WTC11 (cell line): ENCODE data around the gene ACTG2.

ENCODE experiments used
- CREB1 ChIP-seq: sonication (generic); formaldehyde crosslinking; IDR thresholded peaks from 2 replicates; pipeline ENCODE4 v1.8.0; 2023; ENCODE audit warnings: mild to moderate bottlenecking, missing genetic modification reagents
- CTCF ChIP-seq: fragments of 200-600 bp; IDR thresholded peaks from 2 replicates; pipeline ENCODE4 v1.8.0; 2022; ENCODE audit warnings: antibody characterized with exemption
- GABPB1 ChIP-seq: sonication (generic); formaldehyde crosslinking; IDR thresholded peaks from 2 replicates; pipeline ENCODE4 v1.8.1; 2023; ENCODE audit warnings: mild to moderate bottlenecking, missing genetic modification reagents
- GRHL2 ChIP-seq: fragments of 250-450 bp; sonication (Bioruptor Pico); IDR thresholded peaks from 2 replicates; pipeline ENCODE4 v1.8.0; 2022; ENCODE audit warnings: mild to moderate bottlenecking, moderate library complexity; ENCODE audit not compliant: insufficient replicate concordance, severe bottlenecking
- KAT7 ChIP-seq: sonication (generic); formaldehyde crosslinking; IDR thresholded peaks from 2 replicates; pipeline ENCODE4 v1.8.1; 2023; ENCODE audit warnings: missing genetic modification reagents, mild to moderate bottlenecking, borderline replicate concordance
- NFE2L1 ChIP-seq: sonication (generic); formaldehyde crosslinking; IDR thresholded peaks from 2 replicates; pipeline ENCODE4 v1.8.1; 2023; ENCODE audit warnings: missing genetic modification reagents
- NR2C2 ChIP-seq: sonication (generic); formaldehyde crosslinking; IDR thresholded peaks from 2 replicates; pipeline ENCODE4 v1.8.0; 2022; ENCODE audit warnings: mild to moderate bottlenecking, missing genetic modification reagents
- ZBTB21 ChIP-seq: sonication (generic); formaldehyde crosslinking; IDR thresholded peaks from 2 replicates; pipeline ENCODE4 v1.8.1; 2023; ENCODE audit warnings: mild to moderate bottlenecking, missing genetic modification reagents, borderline replicate concordance
- ZNF512 ChIP-seq: sonication (generic); formaldehyde crosslinking; IDR thresholded peaks from 2 replicates; pipeline ENCODE4 v1.8.1; 2022; ENCODE audit warnings: missing genetic modification reagents, borderline replicate concordance
- TF ChIP-seq, protein P1 (sequence below): sonication (generic); formaldehyde crosslinking; IDR thresholded peaks from 2 replicates; pipeline ENCODE4 v1.8.0; 2022; ENCODE audit warnings: mild to moderate bottlenecking, missing genetic modification reagents
- TF ChIP-seq, protein P2 (sequence below): sonication (generic); formaldehyde crosslinking; IDR thresholded peaks from 2 replicates; pipeline ENCODE4 v1.8.0; 2022; ENCODE audit warnings: mild to moderate bottlenecking, missing genetic modification reagents

- TF ChIP-seq NR2C2 (no peak), KAT7 (no peak), NFE2L1 (CRISPR knock-in tag) (no peak), ZNF512 (no peak), CTCF (no peak), ZBTB21 (CRISPR knock-in tag) (no peak), GABPB1 (CRISPR knock-in tag) (no peak), GRHL2 (CRISPR knock-in tag) (no peak), CREB1 (CRISPR knock-in tag) (no peak)
- TF ChIP-seq, protein P1, sequence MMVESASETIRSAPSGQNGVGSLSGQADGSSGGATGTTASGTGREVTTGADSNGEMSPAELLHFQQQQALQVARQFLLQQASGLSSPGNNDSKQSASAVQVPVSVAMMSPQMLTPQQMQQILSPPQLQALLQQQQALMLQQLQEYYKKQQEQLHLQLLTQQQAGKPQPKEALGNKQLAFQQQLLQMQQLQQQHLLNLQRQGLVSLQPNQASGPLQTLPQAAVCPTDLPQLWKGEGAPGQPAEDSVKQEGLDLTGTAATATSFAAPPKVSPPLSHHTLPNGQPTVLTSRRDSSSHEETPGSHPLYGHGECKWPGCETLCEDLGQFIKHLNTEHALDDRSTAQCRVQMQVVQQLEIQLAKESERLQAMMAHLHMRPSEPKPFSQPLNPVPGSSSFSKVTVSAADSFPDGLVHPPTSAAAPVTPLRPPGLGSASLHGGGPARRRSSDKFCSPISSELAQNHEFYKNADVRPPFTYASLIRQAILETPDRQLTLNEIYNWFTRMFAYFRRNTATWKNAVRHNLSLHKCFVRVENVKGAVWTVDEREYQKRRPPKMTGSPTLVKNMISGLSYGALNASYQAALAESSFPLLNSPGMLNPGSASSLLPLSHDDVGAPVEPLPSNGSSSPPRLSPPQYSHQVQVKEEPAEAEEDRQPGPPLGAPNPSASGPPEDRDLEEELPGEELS = no peak
- TF ChIP-seq, protein P2, sequence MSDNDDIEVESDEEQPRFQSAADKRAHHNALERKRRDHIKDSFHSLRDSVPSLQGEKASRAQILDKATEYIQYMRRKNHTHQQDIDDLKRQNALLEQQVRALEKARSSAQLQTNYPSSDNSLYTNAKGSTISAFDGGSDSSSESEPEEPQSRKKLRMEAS = no peak
Observed at GRCh38 chr2:73949802-73950201, 57.0 kb downstream of the ACTG2 start.
